Lower leg skin (tissue), 3 donors: ENCODE data around the gene G0S2.

Experiments used
- POLR2A ChIP-seq, 2 donors: fragments of 450-650 bp; IDR thresholded peaks; one replicate each; pipeline ENCODE4 v1.6.1; 2016 to 2017; ENCODE audit warnings: antibody characterized with exemption in 2 of 2, mild to moderate bottlenecking in 1 of 2, moderate library complexity in 1 of 2
- TF ChIP-seq, protein P1 (sequence below), 3 donors: fragments of 450-650 bp; IDR thresholded peaks; one replicate each; pipeline ENCODE4 v1.5.1; 2016; ENCODE audit warnings: antibody characterized with exemption in 3 of 3, mild to moderate bottlenecking in 3 of 3, moderate library complexity in 2 of 3

DNA sequence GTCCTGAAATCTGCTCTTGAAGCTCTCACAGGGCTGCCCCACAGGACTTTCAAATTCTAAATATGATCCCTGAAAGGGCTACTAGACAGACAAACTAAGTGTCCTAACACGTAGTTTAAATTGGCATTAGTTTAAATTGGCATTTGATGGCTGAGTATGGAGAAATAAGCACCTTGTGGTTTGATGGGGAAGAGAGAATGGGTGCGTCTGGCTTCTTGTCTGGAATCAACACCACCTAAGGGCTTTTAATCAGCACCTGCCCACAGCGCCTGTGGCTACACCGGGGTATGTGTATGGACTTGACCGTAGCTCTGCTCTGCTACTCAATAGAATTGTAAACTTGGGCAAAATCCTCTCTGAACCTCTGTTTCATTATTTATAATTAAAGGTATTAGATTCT lies 17.3 kb upstream of the G0S2 start:
- TF ChIP-seq, protein P1, sequence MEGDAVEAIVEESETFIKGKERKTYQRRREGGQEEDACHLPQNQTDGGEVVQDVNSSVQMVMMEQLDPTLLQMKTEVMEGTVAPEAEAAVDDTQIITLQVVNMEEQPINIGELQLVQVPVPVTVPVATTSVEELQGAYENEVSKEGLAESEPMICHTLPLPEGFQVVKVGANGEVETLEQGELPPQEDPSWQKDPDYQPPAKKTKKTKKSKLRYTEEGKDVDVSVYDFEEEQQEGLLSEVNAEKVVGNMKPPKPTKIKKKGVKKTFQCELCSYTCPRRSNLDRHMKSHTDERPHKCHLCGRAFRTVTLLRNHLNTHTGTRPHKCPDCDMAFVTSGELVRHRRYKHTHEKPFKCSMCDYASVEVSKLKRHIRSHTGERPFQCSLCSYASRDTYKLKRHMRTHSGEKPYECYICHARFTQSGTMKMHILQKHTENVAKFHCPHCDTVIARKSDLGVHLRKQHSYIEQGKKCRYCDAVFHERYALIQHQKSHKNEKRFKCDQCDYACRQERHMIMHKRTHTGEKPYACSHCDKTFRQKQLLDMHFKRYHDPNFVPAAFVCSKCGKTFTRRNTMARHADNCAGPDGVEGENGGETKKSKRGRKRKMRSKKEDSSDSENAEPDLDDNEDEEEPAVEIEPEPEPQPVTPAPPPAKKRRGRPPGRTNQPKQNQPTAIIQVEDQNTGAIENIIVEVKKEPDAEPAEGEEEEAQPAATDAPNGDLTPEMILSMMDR (IDR thresholded peaks at IDR 0.05), result no peak
- TF ChIP-seq POLR2A (IDR thresholded peaks at IDR 0.05), result no peak
